Measurements from ENCODE around the gene AGAP3. TPM values are rescaled to one million over a fixed set of nuclear protein-coding genes. Genes with fewer than 3 reads are reported as not detected.

The AGAP3 gene
- total and polyA plus RNA-seq, 2 of the 4 experiments (the other 2 are of a cell fraction): 35.3 to 93.9 TPM

GRCh38 chr7:151138153-151138851 lies 52.0 kb downstream of the AGAP3 start:
- no peak overlapping the region for H2BK20ac ChIP-seq (ENCODE audit: low read depth, low read length)
- peaks cover 78% of the 10 kb centered on the region for H3K36me3 ChIP-seq (ENCODE audit: control insufficient read depth, insufficient read depth, low read length)
- POLR2A ChIA-PET (ENCODE audit: unreplicated experiment): no interaction called here
- H3K9me1 ChIP-seq (ENCODE audit: insufficient read depth, low read length): no peaks in the 10 kb centered on the region; the same call in 1 of the 2 replicates
- no peaks in the 10 kb centered on the region for H3K9me3 ChIP-seq (ENCODE audit: control insufficient read depth, insufficient read depth, low read length)
- dilution Hi-C loops (cut with HindIII; ENCODE audit: low sequenced_read_pairs, unreplicated experiment) (no loop called here), in situ Hi-C loops (cut with MboI; ENCODE audit: low sequenced_read_pairs) (no loop called here), intact Hi-C loops (cut with micrococcal nuclease) (no loop called here)
- H4K5ac ChIP-seq (ENCODE audit: low read depth, low read length): no peak overlapping the region
- no peaks in the 10 kb centered on the region for H3K27me3 ChIP-seq (ENCODE audit: control insufficient read depth, insufficient read depth, low read length)
- CTCF ChIA-PET: no interaction called here
- no peak for DNase-seq
- no peak overlapping the region for H2BK120ac ChIP-seq (ENCODE audit: low read depth, low read length)
- H4K91ac ChIP-seq (ENCODE audit: insufficient read depth, low read depth, low read length): no peak overlapping the region
- no peak overlapping the region for H2BK15ac ChIP-seq (ENCODE audit: low read depth, low read length)
- H4K20me1 ChIP-seq (ENCODE audit: insufficient read depth, low read length): peaks cover 3% of the 10 kb centered on the region; the same call in 1 of the 2 replicates
- no peaks in the 10 kb centered on the region for H3K4me1 ChIP-seq (ENCODE audit: control insufficient read depth, insufficient read depth, low read length)
- peaks cover 0 to 4% of the 10 kb centered on the region in 2 experiments; a peak in 2 of 4 replicates for H3K79me1 ChIP-seq (ENCODE audit: low read depth in 1 of 2, low read length in 2 of 2)
- no peak overlapping the region for H2AK9ac ChIP-seq (replicated peaks; ENCODE audit: low read depth, low read length, poor library complexity)
- H3K4ac ChIP-seq (ENCODE audit: low read depth, low read length): no peak overlapping the region
- no peak for ATAC-seq (ENCODE audit: low read depth)
- no peak overlapping the region for H3K18ac ChIP-seq (ENCODE audit: low read depth, low read length)
- H3K14ac ChIP-seq (replicated peaks; ENCODE audit: low read depth, low read length): no peak overlapping the region
- no peak overlapping the region for H3K27ac ChIP-seq (ENCODE audit: insufficient read depth, low read length)
- BruUV-seq (replicated peaks): no TSS peak
- H3K9ac ChIP-seq (ENCODE audit: low read depth, low read length): no peak overlapping the region
- no peak overlapping the region for H3K23ac ChIP-seq (ENCODE audit: low read depth, low read length)
- no peak overlapping the region for H2AFZ ChIP-seq (replicated peaks; ENCODE audit: low read length, poor library complexity)
- TF ChIP-seq POLR2A (IDR thresholded peaks at IDR 0.05; ENCODE audit: low read depth, low read length) (no peak), CHD1 (IDR thresholded peaks at IDR 0.05; ENCODE audit: low read depth, low read length) (no peak), MXI1 (IDR thresholded peaks at IDR 0.05; ENCODE audit: borderline replicate concordance, low read depth, low read length) (no peak), RAD21 (IDR thresholded peaks at IDR 0.05; ENCODE audit: low read length) (no peak), CTCF (conservative IDR thresholded peaks at IDR 0.05; ENCODE audit: low read depth, low read length) (no peak), SMC3 (IDR thresholded peaks at IDR 0.05; ENCODE audit: low read depth, low read length) (no peak), NFE2L2 (IDR thresholded peaks at IDR 0.05; ENCODE audit: low read depth, low read length) (no peak), USF2 (IDR thresholded peaks at IDR 0.05; ENCODE audit: low read depth, low read length) (no peak), FOS (IDR thresholded peaks at IDR 0.05; ENCODE audit: low read depth, low read length) (no peak), CEBPB (IDR thresholded peaks at IDR 0.05; ENCODE audit: low read depth, low read length) (no peak), RCOR1 (IDR thresholded peaks at IDR 0.05; ENCODE audit: insufficient replicate concordance, low read length) (no peak), RFX5 (IDR thresholded peaks at IDR 0.05; ENCODE audit: low read depth, low read length) (no peak), MAFK (IDR thresholded peaks at IDR 0.05; ENCODE audit: low read depth, low read length) (no peak), BHLHE40 (IDR thresholded peaks at IDR 0.05; ENCODE audit: low read depth, low read length) (no peak), MAZ (IDR thresholded peaks at IDR 0.05; ENCODE audit: borderline replicate concordance, low read depth, low read length) (no peak), ELK1 (IDR thresholded peaks at IDR 0.05; ENCODE audit: borderline replicate concordance, low read depth, low read length) (no peak)
- 80% methylated on average over 2 of the region's 30 CpGs; no CpG with 5 or more reads in 1 of the 2 experiments for WGBS, 2 experiments (ENCODE audit: extremely low coverage in 2 of 2, insufficient read length in 1 of 2)
- no peak overlapping the region for H2AK5ac ChIP-seq (ENCODE audit: low read depth, low read length)
- no peak overlapping the region for H3K4me3 ChIP-seq (ENCODE audit: insufficient read depth, low read depth, low read length)
- H2BK5ac ChIP-seq (ENCODE audit: low read depth, low read length, poor library complexity, severe bottlenecking): no peak overlapping the region
- no peak overlapping the region for H3K4me2 ChIP-seq (ENCODE audit: low read depth, low read length)
- no peak overlapping the region for H3K56ac ChIP-seq (ENCODE audit: extremely low read depth, insufficient read depth, low read length)
- no peak overlapping the region for H4K8ac ChIP-seq (ENCODE audit: low read depth in 2 of 2, low read length in 2 of 2)
